GM19395 (cell line): ENCODE measurements around the gene CDY1B.
"Not testable (repeated sequence)": the region's sequence is repeated elsewhere in the genome, so short reads cannot be mapped to it uniquely, and the experiment has no call there.

ENCODE experiments used
- ATAC-seq: cut with Tn5 transposase; IDR thresholded peaks from one replicate; pipeline ENCODE4 v1.9.1; 2021; ENCODE audit warnings: mild to moderate bottlenecking, moderate library complexity; ENCODE audit not compliant: unreplicated experiment

Gene CDY1B

GRCh38 chrY:24047919-24048318 lies at the start of gene CDY1B:
TSS of gene CDY1B (minus strand) at chrY:24048019. CDS start at chrY:24047688, 331 bp downstream.
- ATAC-seq: not testable (repeated sequence)

- ATAC-seq: not testable (repeated sequence)
Measured at GRCh38 chrY:24049525-24049924, 1.7 kb upstream of the CDY1B start.

- not testable (repeated sequence) for ATAC-seq
Measured at GRCh38 chrY:24043209-24043608, 4.6 kb downstream of the CDY1B start.

- ATAC-seq: not testable (repeated sequence)
Measured at GRCh38 chrY:24039008-24039718, 8.7 kb downstream of the CDY1B start.

GRCh38 chrY:24026212-24027103 lies 21.4 kb downstream of the CDY1B start:
- not testable (repeated sequence) for ATAC-seq
